Memory B cell (primary cell): ENCODE data around the gene QTRT2.

Source experiments
- ATAC-seq: fragments of 150-1000 bp; cut with Tn5 transposase; 2 replicates; pipeline ENCODE4 v1.10.0; 2021; ENCODE audit warnings: low read depth, mild to moderate bottlenecking, moderate library complexity
- DNase-seq, 2 donors: peaks; one replicate each; pipeline ENCODE4 v3.0.0; 2022; ENCODE audit warnings: low spot score in 2 of 2
- H3K27ac Mint-ChIP-seq: one replicate; pipeline ENCODE4 v1.8.0; 2022; ENCODE audit warnings: mild to moderate bottlenecking, moderate library complexity, mixed read lengths
- H3K27me3 Mint-ChIP-seq: one replicate; pipeline ENCODE4 v1.8.0; 2022; ENCODE audit warnings: mixed read lengths
- H3K36me3 Mint-ChIP-seq: one replicate; pipeline ENCODE4 v1.8.0; 2022; ENCODE audit warnings: mild to moderate bottlenecking, mixed read lengths
- H3K4me1 Mint-ChIP-seq: one replicate; pipeline ENCODE4 v1.8.0; 2022; ENCODE audit warnings: mixed read lengths
- H3K4me3 Mint-ChIP-seq: one replicate; pipeline ENCODE4 v1.8.0; 2022; ENCODE audit warnings: mild to moderate bottlenecking, moderate library complexity, mixed read lengths
- H3K9me3 Mint-ChIP-seq: one replicate; pipeline ENCODE4 v1.8.0; 2022; ENCODE audit warnings: mixed read lengths

Gene QTRT2

DNA sequence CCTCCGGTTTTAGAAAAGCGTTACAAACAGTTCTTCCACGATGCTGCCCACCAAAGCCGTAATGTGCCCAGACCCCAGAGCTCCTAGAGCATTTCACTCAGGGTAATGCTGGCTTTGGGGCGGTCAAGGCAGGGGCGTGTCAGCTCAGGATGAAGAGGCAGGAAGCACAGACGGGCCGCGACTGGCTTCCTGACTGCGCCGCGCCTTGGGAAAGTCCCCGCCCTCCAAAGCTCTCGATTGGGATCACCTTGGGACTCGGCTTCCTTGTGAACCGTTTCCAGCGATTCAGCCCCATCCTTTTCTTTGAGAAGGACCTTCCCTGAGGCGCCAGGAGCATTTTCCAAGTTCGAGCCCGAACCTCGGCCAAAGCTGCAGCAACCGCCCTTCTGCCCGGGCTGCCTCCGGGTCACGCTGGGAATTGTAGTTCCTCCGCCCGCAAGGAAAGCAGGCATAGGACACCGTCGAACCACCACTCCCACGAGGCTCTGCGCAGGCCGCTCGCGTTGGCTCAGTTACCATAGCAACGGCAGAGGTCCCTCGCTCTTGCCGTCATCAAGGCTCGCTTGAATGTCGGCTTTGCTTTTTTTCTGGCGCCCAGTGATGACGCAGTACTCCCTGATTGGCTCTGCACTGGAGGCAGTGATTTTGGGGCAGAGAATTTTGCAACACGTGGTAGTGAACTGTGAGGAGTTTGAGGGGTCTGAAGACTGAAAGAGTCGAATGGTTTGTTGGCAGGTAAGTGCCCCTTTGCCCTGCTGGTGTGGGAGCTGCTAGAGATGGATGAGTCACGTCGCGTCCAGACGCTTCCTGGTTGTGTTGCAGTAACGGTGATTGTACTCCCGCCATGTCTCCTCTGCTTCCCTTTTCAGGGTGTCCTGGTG, at the start of gene QTRT2, which contains the start of gene CCDC191:
TSS of gene QTRT2 (plus strand) at position 608 of the 881 bp plus-strand sequence. CDS start 8,521 bp downstream, outside the sequence.
TSS of gene CCDC191 (minus strand) at position 397 of the 881 bp plus-strand sequence. CDS start at position 337, 60 bp downstream.
- ATAC-seq (peak; percentile 92), DNase-seq (peak; percentile 94 to 97)
- no peaks in the 10 kb centered on the region for H3K27me3 Mint-ChIP-seq
- H3K9me3 Mint-ChIP-seq = no peaks in the 10 kb centered on the region
- H3K4me3 Mint-ChIP-seq = peak within 1 kb of the TSS; percentile 97
- H3K36me3 Mint-ChIP-seq = peaks cover 8% of the 10 kb centered on the region
- H3K4me1 Mint-ChIP-seq = peaks cover 33% of the 10 kb centered on the region
- H3K27ac Mint-ChIP-seq = peak within 1 kb of the TSS; percentile 99

GRCh38 chr3:114011059-114011797, 45.3 kb upstream of the QTRT2 start:
- Mint-ChIP-seq H3K27ac (peak overlapping the region; percentile 92), H3K9me3 (no peaks in the 10 kb centered on the region), H3K36me3 (peaks cover 6% of the 10 kb centered on the region), H3K4me1 (peaks cover 7% of the 10 kb centered on the region), H3K27me3 (no peaks in the 10 kb centered on the region), H3K4me3 (peak overlapping the region; percentile 56)
- DNase-seq (peak in 1 of 2 donors; percentile 26), ATAC-seq (peak; percentile 96)

GRCh38 chr3:114014211-114014610, 42.3 kb upstream of the QTRT2 start:
- no peak for ATAC-seq
- no peaks in the 10 kb centered on the region for H3K27me3 Mint-ChIP-seq
- H3K4me3 Mint-ChIP-seq = no peak overlapping the region
- DNase-seq = no peak
- H3K9me3 Mint-ChIP-seq = no peaks in the 10 kb centered on the region
- peaks cover 7% of the 10 kb centered on the region for H3K36me3 Mint-ChIP-seq
- H3K27ac Mint-ChIP-seq = no peak overlapping the region
- peaks cover 7% of the 10 kb centered on the region for H3K4me1 Mint-ChIP-seq

DNA sequence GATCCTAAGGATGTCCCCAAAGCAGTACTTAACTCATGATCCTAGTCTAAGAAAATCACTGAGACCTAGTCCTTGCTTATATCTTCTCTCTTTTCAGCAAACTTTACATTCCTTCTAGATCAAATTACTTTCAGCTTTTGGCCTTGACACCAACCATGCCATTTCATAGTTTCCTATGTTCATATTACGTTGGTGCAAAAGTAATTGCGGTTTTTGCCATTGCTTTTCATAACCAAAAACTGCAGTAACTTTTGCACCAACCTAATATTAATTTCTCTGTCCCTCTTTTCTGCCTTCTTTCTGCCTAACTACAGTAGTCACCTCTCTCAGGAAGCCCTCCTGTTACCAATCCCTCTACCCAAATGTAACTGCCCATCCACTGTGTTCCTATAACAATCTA, 37.1 kb upstream of the QTRT2 start:
- H3K4me3 Mint-ChIP-seq = no peak overlapping the region

DNA sequence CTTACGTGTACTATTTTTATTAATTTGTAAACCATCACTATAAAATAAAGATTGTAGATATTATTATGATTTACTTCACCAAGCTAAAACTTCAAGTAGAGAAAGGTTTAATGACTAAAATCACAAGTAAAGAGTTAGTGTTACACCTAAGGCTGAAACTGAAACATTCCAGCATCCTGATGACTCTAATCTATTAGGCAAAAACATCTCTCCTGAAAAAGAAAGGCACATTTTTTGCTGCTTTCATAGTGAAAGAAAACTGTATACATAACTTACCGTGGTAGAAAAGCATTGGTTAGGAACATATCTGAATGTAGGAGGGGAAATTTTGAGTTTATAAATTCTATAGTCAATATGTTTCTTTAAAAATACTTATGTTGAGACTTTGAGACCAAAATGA, 35.6 kb upstream of the QTRT2 start:
- no peak overlapping the region for H3K27ac Mint-ChIP-seq
- H3K36me3 Mint-ChIP-seq = peaks cover 8% of the 10 kb centered on the region
- no peak overlapping the region for H3K4me3 Mint-ChIP-seq
- no peaks in the 10 kb centered on the region for H3K9me3 Mint-ChIP-seq
- H3K4me1 Mint-ChIP-seq = peaks cover 5% of the 10 kb centered on the region
- ATAC-seq = no peak
- no peak for DNase-seq
- no peaks in the 10 kb centered on the region for H3K27me3 Mint-ChIP-seq

More for the DNA sequence above, 37.1 kb upstream of the QTRT2 start:
- Mint-ChIP-seq H3K4me1 (peaks cover 2% of the 10 kb centered on the region), H3K27me3 (no peaks in the 10 kb centered on the region), H3K36me3 (peaks cover 10% of the 10 kb centered on the region), H3K27ac (no peak overlapping the region), H3K9me3 (no peaks in the 10 kb centered on the region)
- DNase-seq = no peak
- ATAC-seq = no peak

DNA sequence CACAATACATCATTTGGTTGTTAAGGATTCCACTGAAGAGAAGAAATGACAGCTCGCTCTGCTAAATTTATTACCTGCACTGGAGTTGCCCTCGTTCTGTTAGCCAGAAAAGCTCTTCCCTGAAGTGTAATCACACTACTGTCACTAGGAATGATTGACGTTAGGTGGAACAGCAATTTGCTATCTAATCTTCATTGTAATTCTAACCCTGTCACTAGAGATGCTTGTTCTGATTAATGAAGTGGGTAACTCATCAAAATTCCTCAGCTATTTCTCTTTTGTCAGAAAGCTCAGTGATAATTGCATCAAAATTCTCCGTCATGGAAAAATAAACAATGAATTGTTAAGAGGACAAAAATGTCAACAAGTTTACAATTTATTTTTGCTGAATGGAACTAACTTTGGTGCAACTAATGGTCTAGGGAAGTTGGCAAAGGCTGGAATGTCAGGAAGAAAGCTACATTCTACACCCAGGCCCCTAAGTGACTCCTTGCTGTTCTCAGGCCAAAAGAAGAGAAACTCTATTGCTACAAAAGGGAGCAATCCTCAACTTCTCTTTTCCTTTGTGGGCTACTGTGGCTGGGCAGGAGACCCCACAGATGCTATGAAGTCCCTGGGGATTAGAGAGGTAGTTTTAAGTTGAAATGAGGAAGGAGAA, 34.3 kb upstream of the QTRT2 start:
- H3K36me3 Mint-ChIP-seq = peaks cover 8% of the 10 kb centered on the region
- no peak overlapping the region for H3K27ac Mint-ChIP-seq
- H3K4me1 Mint-ChIP-seq = peaks cover 5% of the 10 kb centered on the region
- ATAC-seq (no peak), DNase-seq (no peak)
- no peak overlapping the region for H3K4me3 Mint-ChIP-seq
- no peaks in the 10 kb centered on the region for H3K27me3 Mint-ChIP-seq
- no peaks in the 10 kb centered on the region for H3K9me3 Mint-ChIP-seq

- H3K36me3 Mint-ChIP-seq = peaks cover 6% of the 10 kb centered on the region
- H3K4me3 Mint-ChIP-seq = no peak overlapping the region
- H3K9me3 Mint-ChIP-seq = no peaks in the 10 kb centered on the region
- no peak for ATAC-seq
- no peaks in the 10 kb centered on the region for H3K27me3 Mint-ChIP-seq
- H3K27ac Mint-ChIP-seq = peak overlapping the region; percentile 45
- no peak for DNase-seq
- H3K4me1 Mint-ChIP-seq = peaks cover 3% of the 10 kb centered on the region
Observed at GRCh38 chr3:114025451-114025850, 31.1 kb upstream of the QTRT2 start.

DNA sequence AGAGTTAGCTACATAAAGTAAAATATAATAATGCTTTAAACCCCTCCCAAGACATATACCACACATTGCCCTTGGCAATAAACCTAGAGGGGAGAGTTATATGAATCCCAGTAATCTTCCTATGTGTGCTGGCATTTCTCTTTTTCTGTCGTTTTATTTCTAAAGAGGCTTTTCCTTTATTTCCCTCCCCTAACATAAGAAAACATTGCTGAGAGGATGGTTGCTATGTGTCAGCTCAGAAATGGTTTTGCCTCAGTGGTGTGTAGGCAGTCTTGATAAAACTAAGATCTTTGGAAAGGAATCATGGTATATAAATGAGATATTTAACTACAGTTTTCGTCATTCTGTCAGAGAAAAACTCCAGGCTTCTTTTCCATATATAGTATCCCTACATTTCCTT, 30.2 kb upstream of the QTRT2 start:
- DNase-seq = no peak
- H3K36me3 Mint-ChIP-seq = peaks cover 6% of the 10 kb centered on the region

GRCh38 chr3:114033721-114034120, 22.8 kb upstream of the QTRT2 start:
- peaks cover 22% of the 10 kb centered on the region for H3K36me3 Mint-ChIP-seq
- H3K27me3 Mint-ChIP-seq = no peaks in the 10 kb centered on the region
- ATAC-seq = no peak
- DNase-seq = no peak
- H3K9me3 Mint-ChIP-seq = no peaks in the 10 kb centered on the region
- H3K4me1 Mint-ChIP-seq = no peaks in the 10 kb centered on the region
- H3K27ac Mint-ChIP-seq = no peak overlapping the region
- no peak overlapping the region for H3K4me3 Mint-ChIP-seq

More for the DNA sequence above, 30.2 kb upstream of the QTRT2 start:
- Mint-ChIP-seq H3K4me1 (peaks cover 3% of the 10 kb centered on the region), H3K4me3 (no peak overlapping the region), H3K9me3 (no peaks in the 10 kb centered on the region), H3K27me3 (no peaks in the 10 kb centered on the region), H3K27ac (no peak overlapping the region)
- no peak for ATAC-seq

DNA sequence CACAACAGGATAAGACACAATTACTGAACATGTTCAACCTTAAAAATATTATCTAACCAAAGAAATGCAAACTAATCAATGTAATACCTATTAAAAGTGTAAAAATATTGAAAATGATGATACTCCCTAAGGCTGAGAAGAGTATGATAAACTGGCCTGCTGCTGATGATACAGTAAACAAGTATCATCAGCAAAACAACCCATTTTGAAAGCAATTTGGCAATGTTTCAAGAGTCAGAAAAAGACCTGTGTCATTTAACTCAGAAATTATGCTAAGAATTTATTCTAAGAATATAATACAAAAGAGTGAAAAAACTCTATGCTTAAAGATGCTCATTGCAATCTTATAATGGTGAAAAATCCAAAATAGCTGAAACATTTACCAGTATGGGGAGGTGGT, 22.3 kb upstream of the QTRT2 start:
- Mint-ChIP-seq H3K27me3 (no peaks in the 10 kb centered on the region), H3K9me3 (no peaks in the 10 kb centered on the region), H3K4me3 (no peak overlapping the region), H3K27ac (no peak overlapping the region), H3K36me3 (peaks cover 22% of the 10 kb centered on the region), H3K4me1 (no peaks in the 10 kb centered on the region)
- no peak for ATAC-seq
- DNase-seq = no peak

DNA sequence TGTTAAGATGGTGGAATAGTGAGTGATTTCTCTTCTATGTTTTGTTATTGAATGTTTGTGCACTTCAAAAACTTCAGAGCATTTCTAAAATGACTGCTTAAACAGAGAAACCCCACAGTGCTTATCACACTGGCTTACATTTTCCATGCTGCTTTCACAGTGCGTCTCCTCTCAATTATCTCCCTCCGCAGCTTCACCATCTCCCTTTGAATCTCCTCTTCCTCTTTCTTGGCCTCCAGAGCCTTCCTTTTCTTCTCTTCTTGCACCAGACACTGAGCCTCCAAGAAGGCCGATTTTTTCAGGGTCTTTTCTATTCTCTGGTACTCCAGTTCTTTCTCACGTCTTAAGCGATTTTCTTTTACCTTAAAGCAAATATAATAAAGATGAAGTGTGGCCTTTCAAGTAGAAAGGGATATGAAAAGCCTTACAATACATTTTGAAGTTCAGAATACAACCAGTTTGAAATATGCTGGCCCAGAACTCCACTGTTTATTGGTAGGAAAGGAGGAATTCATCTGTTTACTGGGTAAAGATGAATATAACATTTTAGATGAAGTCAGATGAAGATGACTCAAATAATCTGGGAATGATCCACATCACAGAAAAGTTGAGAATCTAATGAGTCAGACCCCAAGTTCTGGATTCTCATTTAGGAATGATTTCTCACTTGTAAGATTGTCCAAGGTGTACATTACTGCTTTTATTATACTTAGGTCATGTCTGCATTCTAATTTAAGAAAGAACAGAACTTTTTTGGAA, 21.6 kb upstream of the QTRT2 start:
- Mint-ChIP-seq H3K4me3 (no peak overlapping the region), H3K36me3 (peaks cover 21% of the 10 kb centered on the region), H3K27me3 (no peaks in the 10 kb centered on the region), H3K4me1 (no peaks in the 10 kb centered on the region), H3K9me3 (no peaks in the 10 kb centered on the region), H3K27ac (no peak overlapping the region)
- DNase-seq (no peak), ATAC-seq (no peak)

DNA sequence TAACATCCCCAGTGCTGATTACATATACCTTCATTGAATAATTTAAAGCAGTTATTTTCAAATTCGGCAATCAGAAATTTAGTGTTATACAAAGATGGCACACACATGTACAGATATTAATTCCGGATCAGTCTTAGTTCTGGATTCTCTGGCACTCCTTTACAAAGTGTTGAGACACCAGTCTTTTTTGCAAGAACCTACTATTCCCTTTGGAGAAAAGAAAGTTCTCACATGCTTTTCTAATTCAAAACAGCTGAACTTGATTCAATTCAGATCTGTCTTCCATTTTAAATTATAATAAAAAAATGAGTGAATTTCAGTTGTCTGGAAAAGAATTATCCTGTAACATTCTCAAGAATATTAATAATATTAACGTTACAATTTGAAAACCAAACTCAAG, 20.6 kb upstream of the QTRT2 start:
- H3K27me3 Mint-ChIP-seq = no peaks in the 10 kb centered on the region
- no peak overlapping the region for H3K4me3 Mint-ChIP-seq
- ATAC-seq = no peak
- no peaks in the 10 kb centered on the region for H3K9me3 Mint-ChIP-seq
- DNase-seq = no peak
- no peaks in the 10 kb centered on the region for H3K4me1 Mint-ChIP-seq
- H3K36me3 Mint-ChIP-seq = peaks cover 22% of the 10 kb centered on the region
- no peak overlapping the region for H3K27ac Mint-ChIP-seq

DNA sequence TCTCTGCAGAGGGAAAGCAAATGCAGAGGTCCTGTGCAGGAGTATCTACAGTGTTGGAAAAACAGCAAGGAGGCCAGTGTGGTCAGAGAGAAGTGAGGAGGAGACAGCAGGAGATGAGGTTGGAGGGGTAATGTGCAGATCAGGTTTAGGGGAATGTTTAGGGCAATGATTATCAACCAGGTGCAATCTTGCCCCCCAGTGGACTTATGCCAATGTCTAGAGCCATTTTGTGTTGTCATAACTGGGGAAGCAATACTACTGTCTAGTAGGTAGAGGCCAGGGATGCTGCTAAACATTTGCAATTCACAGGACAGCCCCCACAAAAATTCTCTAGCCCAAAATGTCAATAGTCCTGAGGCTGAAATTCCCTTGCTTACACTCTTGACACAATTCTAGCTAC, 13.3 kb upstream of the QTRT2 start:
- no peaks in the 10 kb centered on the region for H3K27me3 Mint-ChIP-seq
- H3K4me3 Mint-ChIP-seq = no peak overlapping the region
- peaks cover 7% of the 10 kb centered on the region for H3K36me3 Mint-ChIP-seq
- DNase-seq (peak in 1 of 2 donors; percentile 20), ATAC-seq (peak; percentile 86)
- peak overlapping the region; percentile 4 for H3K27ac Mint-ChIP-seq
- H3K4me1 Mint-ChIP-seq = peaks cover 4% of the 10 kb centered on the region
- no peaks in the 10 kb centered on the region for H3K9me3 Mint-ChIP-seq
